Right lobe of liver (tissue), 6 donors: ENCODE data around the gene CD7. TPM values are rescaled to one million over a fixed set of nuclear protein-coding genes. Genes with fewer than 3 reads are reported as not detected.
A peak's percentile ranks its signal among the peaks of the same experiment; 100 is the strongest.

Experiments
- ATAC-seq, 4 donors: fragments of 200-7000 bp; cut with Tn5 transposase; one replicate each; pipeline ENCODE4 v1.9.1; 2020; ENCODE audit warnings: mild to moderate bottlenecking in 4 of 4, moderate library complexity in 4 of 4
- DNase-seq, 3 donors: peaks; one replicate each; pipeline ENCODE4 v3.0.0-alpha.2; 2020
- H3K27ac ChIP-seq, 3 donors: fragments of 200-600 bp; one replicate each; pipeline ENCODE4 v1.8.0; 2022
- H3K27me3 ChIP-seq, 2 donors: fragments of 200-600 bp; one replicate each; pipeline ENCODE4 v1.8.0; 2022
- H3K36me3 ChIP-seq, 4 donors: fragments of 200-600 bp; sonication (generic) in 1 of 4; one replicate each; pipeline versions ENCODE4 v1.5.1 to v1.8.0; 2017 to 2022; ENCODE audit warnings: control low read depth in 1 of 4
- H3K4me1 ChIP-seq, 4 donors: fragments of 200-600 bp; sonication (generic) in 1 of 4; one replicate each; pipeline versions ENCODE4 v1.5.1 to v1.8.0; 2017 to 2022; ENCODE audit warnings: control low read depth in 1 of 4
- H3K4me3 ChIP-seq, 3 donors: fragments of 200-600 bp; one replicate each; pipeline ENCODE4 v1.8.0; 2022
- H3K9me3 ChIP-seq, 4 donors: fragments of 200-600 bp; sonication (generic) in 1 of 4; one replicate each; pipeline versions ENCODE4 v1.5.1 to v1.8.0; 2017 to 2022; ENCODE audit warnings: control low read depth in 1 of 4
- POLR2A ChIP-seq: fragments of 450-650 bp; IDR thresholded peaks from one replicate; pipeline ENCODE4 v1.6.1; 2017; ENCODE audit warnings: antibody characterized with exemption, mild to moderate bottlenecking
- WGBS: methylation state at CpG from one replicate; pipeline ENCODE4 v1.1.6; 2018; ENCODE audit warnings: low coverage, low lambda C conversion rate; ENCODE audit not compliant: insufficient coverage; ENCODE audit errors: missing lambda C conversion rate; 5-methylcytosine and 5-hydroxymethylcytosine counted together
- intact Hi-C, 2 donors: fragments of 100-400 bp; cut with DNase I; formaldehyde crosslinking; loops; one replicate each; pipeline versions ENCODE4 v1.11.2 to v1.14.1; 2022
- total RNA-seq, 6 experiments: library from RNA; depleted of rRNA in 2 of 6; stranded (reverse); fragments of >200 nt in 2 of 6; fragmentation: NEBNext Ultra II Directional in 3 of 6; extraction: Animal tissue kit (Norgen Biotek cat#: 25700) in 3 of 6; gene quantifications; one replicate each; pipeline versions ENCODE4 v1.1.0 to v1.2.4, GENCODE V29; 2016 to 2023
- TF ChIP-seq, protein P1 (sequence below), 4 donors: fragments of 200-600 bp in 3 of 4; fragments of 450-650 bp in 1 of 4; IDR thresholded peaks; one replicate each; pipeline versions ENCODE4 v1.5.1 to v1.8.0; 2016 to 2022; ENCODE audit warnings: antibody characterized with exemption in 4 of 4, mild to moderate bottlenecking in 2 of 4
- donor health status: DM: no; HTN: yes; CAD: no.
- donor health status: DM: no; HTN: no; CAD: no.
- donor health status: DM: no; HTN: no; CAD: no.
- donor health status: DM: no; HTN: yes; CAD: no.
- donor health status: DM: no; HTN: yes; CAD: no.

Gene CD7
- total RNA-seq, 6 experiments from 2014 or later, result 0.31 to 3.2 (median 1.3) TPM

DNA sequence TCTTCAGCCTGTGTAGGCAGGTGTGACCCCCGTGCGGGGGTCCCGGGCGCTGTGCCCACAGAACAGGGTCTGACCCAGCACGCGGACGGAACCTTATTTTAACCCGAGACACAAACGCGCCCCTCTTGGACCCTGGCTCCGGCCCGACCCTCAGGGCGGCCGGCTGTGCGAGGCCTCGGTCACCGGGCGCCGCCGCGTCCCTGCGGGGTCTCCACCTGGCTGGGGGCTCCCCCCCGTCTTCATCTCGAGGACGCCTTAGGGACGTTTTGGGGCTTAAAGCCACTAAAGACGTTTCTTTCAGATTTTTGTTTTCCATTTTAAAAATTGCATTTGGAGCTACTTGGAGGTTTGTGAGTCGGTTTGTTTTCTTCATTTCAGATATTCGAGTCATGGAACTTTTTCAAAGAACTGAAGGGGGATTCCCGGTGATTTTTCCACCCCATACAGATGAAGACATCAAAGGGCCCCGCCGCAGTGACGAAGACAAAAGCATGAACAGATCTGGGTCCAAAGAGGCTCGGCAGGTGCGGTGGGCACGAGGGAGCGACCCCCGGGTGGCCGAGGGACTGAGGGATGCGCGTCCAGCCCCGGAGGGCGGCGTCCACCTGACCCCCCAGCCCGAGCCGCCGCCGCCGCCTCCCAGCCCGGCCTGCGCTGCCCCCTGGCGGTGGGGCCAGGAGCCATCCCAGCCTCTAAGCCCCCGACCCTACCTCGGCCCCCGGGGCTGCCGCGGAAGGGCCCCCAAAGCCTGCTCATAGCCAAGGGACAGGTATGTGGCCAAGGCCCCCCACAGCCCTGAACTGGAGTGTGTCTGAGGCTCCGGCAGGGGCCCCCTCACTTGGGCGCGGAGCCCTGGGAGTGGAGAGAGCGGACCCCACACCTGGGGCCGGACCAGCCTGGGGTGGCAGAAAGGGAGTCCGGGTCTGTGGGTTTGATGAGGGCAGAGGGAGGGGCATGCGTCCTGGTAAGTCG, 3.8 kb upstream of the CD7 start:
- H3K9me3 ChIP-seq, result no peaks in the 10 kb centered on the region
- H3K27ac ChIP-seq, result no peak overlapping the region
- H3K27me3 ChIP-seq, result no peaks in the 10 kb centered on the region
- 34% methylated on average over 22 of the region's 65 CpGs for WGBS
- no peak for DNase-seq
- H3K4me3 ChIP-seq, result no peak overlapping the region
- H3K4me1 ChIP-seq, result peaks cover 0 to 17% (median 4%) of the 10 kb centered on the region in 4 donors
- TF ChIP-seq POLR2A, result no peak
- TF ChIP-seq, protein P1, sequence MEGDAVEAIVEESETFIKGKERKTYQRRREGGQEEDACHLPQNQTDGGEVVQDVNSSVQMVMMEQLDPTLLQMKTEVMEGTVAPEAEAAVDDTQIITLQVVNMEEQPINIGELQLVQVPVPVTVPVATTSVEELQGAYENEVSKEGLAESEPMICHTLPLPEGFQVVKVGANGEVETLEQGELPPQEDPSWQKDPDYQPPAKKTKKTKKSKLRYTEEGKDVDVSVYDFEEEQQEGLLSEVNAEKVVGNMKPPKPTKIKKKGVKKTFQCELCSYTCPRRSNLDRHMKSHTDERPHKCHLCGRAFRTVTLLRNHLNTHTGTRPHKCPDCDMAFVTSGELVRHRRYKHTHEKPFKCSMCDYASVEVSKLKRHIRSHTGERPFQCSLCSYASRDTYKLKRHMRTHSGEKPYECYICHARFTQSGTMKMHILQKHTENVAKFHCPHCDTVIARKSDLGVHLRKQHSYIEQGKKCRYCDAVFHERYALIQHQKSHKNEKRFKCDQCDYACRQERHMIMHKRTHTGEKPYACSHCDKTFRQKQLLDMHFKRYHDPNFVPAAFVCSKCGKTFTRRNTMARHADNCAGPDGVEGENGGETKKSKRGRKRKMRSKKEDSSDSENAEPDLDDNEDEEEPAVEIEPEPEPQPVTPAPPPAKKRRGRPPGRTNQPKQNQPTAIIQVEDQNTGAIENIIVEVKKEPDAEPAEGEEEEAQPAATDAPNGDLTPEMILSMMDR (IDR thresholded peaks at IDR 0.05), result peak; percentile 80 to 94 (median 88)
- peak; percentile 10 to 57 (median 39) for ATAC-seq
- intact Hi-C loops, result loop anchor here in 1 of 2 donors (5.0 kb wide), 1 partner anchor 84 kb away; no protein-coding TSS in a partner anchor
- no peaks in the 10 kb centered on the region for H3K36me3 ChIP-seq

GRCh38 chr17:82320140-82320840, 2.9 kb upstream of the CD7 start:
- Histone ChIP-seq H3K4me1 (peaks cover 0 to 7% (median 0%) of the 10 kb centered on the region in 4 donors), H3K27ac (no peak overlapping the region), H3K9me3 (no peaks in the 10 kb centered on the region), H3K4me3 (no peak overlapping the region), H3K27me3 (no peaks in the 10 kb centered on the region), H3K36me3 (no peaks in the 10 kb centered on the region)
- 56% methylated on average over 10 of the region's 26 CpGs for WGBS
- ATAC-seq (peak in 2 of 4 donors; percentile 12 to 17), DNase-seq (peak in 1 of 3 donors; percentile 33)
- TF ChIP-seq, protein P1 (IDR thresholded peaks at IDR 0.05), result no peak
- TF ChIP-seq POLR2A, result no peak
- intact Hi-C loops, result loop anchor here in 1 of 2 donors (5.0 kb wide), 1 partner anchor 83 kb away; no protein-coding TSS in a partner anchor

- intact Hi-C loops, result loop anchor here (5.0 kb wide), 1 partner anchor 82 kb away; no protein-coding TSS in a partner anchor
These were observed 2.2 kb upstream of the CD7 start for GRCh38 chr17:82319619-82320062.

More at GRCh38 chr17:82319619-82320062, 2.2 kb upstream of the CD7 start:
- Histone ChIP-seq H3K9me3 (no peaks in the 10 kb centered on the region), H3K27ac (no peak overlapping the region), H3K4me3 (no peak overlapping the region), H3K4me1 (peaks cover 0 to under 1% (median 0%) of the 10 kb centered on the region in 4 donors), H3K36me3 (no peaks in the 10 kb centered on the region), H3K27me3 (no peaks in the 10 kb centered on the region)
- 90% methylated on average over 17 of the region's 35 CpGs for WGBS
- no peak for ATAC-seq
- DNase-seq, result no peak
- TF ChIP-seq, protein P1 (IDR thresholded peaks at IDR 0.05), result no peak
- no peak for TF ChIP-seq POLR2A
